GM12878 (cell line): Measurements from ENCODE around the gene ANKRD55. TPM values are rescaled to one million over a fixed set of nuclear protein-coding genes. Genes with fewer than 3 reads are reported as not detected.
A peak's percentile ranks its signal among the peaks of the same experiment; 100 is the strongest.

ENCODE experiments used
- ATAC-seq: fragments of 200-7000 bp; cut with Tn5 transposase; 3 replicates; pipeline ENCODE4 v1.9.1; 2020; ENCODE audit warnings: mild to moderate bottlenecking, moderate library complexity
- BruUV-seq: library from RNA; stranded (reverse); fragments of 400-500 nt; replicated peaks from 2 replicates; lab custom pipeline; 2021; lab: Mats Ljungman, UMichigan
- CTCF ChIA-PET: fragments of 300-600 bp; sonication (Branson Sonifier 250); formaldehyde crosslinking; extraction: SDS; loops from one replicate; lab custom pipeline; 2021; ENCODE audit warnings: inconsistent platforms; lab: Yijun Ruan, JAX
- POLR2A ChIA-PET: fragments of 350-600 bp; formaldehyde crosslinking; extraction: SDS; loops from one replicate; lab custom pipeline; 2021; ENCODE audit warnings: inconsistent platforms; lab: Charles Lee
- RAD21 ChIA-PET: fragments of 300-600 bp; sonication (Branson Sonifier 250); formaldehyde crosslinking; loops from one replicate; lab custom pipeline; 2023; ENCODE audit warnings: antibody characterized with exemption; ENCODE audit not compliant: unreplicated experiment; lab: Charles Lee
- SMC1A ChIA-PET: fragments of 300-600 bp; sonication (Branson Sonifier 250); formaldehyde crosslinking; loops from one replicate; lab custom pipeline; 2023; ENCODE audit not compliant: unreplicated experiment, uncharacterized antibody; lab: Charles Lee
- DNase-seq: peaks from one replicate; pipeline ENCODE4 v3.0.0-alpha.2; 2011; ENCODE audit warnings: low read depth, low spot score
- FAIRE-seq: peaks from 3 replicates; lab custom pipeline; 2011; peaks lifted over from hg19 to GRCh38; lab: Jason Lieb, UNC
- H2AFZ ChIP-seq: 2 replicates; pipeline ENCODE4 v1.6.0; 2011; ENCODE audit warnings: low read depth, low read length, control low read depth; ENCODE audit not compliant: control insufficient read depth
- H3K27ac ChIP-seq: 2 replicates; pipeline ENCODE4 v1.5.1; 2011; ENCODE audit warnings: control low read depth; ENCODE audit not compliant: control insufficient read depth, insufficient read depth
- H3K27me3 ChIP-seq, 2 experiments: replicated peaks in 1 of 2; 2 replicates each; pipeline versions ENCODE4 v1.6.0 to v1.6.1; 2011; ENCODE audit warnings: low read length in 1 of 2; ENCODE audit not compliant: control insufficient read depth in 2 of 2, insufficient read depth in 2 of 2
- H3K36me3 ChIP-seq, 2 experiments: 2 replicates each; pipeline ENCODE4 v1.5.1; 2011; ENCODE audit warnings: low read length in 1 of 2; ENCODE audit not compliant: control insufficient read depth in 2 of 2, insufficient read depth in 2 of 2
- H3K4me1 ChIP-seq: 2 replicates; pipeline ENCODE4 v1.6.1; 2011; ENCODE audit warnings: mild to moderate bottlenecking, low read length, moderate library complexity, mixed read lengths; ENCODE audit not compliant: control insufficient read depth, insufficient read depth
- H3K4me2 ChIP-seq: 2 replicates; pipeline ENCODE4 v1.6.0; 2011; ENCODE audit warnings: control low read depth; ENCODE audit not compliant: control insufficient read depth, insufficient read depth
- H3K4me3 ChIP-seq: fragments of 200-600 bp; sonication (generic); 2 replicates; pipeline ENCODE4 v1.5.1; 2016
- H3K79me2 ChIP-seq: 2 replicates; pipeline ENCODE4 v1.6.0; 2011; ENCODE audit warnings: low read length; ENCODE audit not compliant: control insufficient read depth, insufficient read depth
- H3K9ac ChIP-seq: 2 replicates; pipeline ENCODE4 v1.8.0; 2011; ENCODE audit warnings: low read length, control low read depth, mixed read lengths; ENCODE audit not compliant: control insufficient read depth, insufficient read depth
- H3K9me3 ChIP-seq: replicated peaks from 3 replicates; pipeline ENCODE4 v1.5.1; 2011; ENCODE audit warnings: mild to moderate bottlenecking, low read length; ENCODE audit not compliant: control insufficient read depth, insufficient read depth
- H4K20me1 ChIP-seq: 2 replicates; pipeline ENCODE4 v1.6.0; 2011; ENCODE audit not compliant: control insufficient read depth, insufficient read depth
- ATF7 ChIP-seq: fragments of 450-650 bp; IDR thresholded peaks from 2 replicates; pipeline ENCODE4 v1.6.1; 2016; ENCODE audit warnings: low read depth, mild to moderate bottlenecking
- BMI1 ChIP-seq: fragments of 450-650 bp; IDR thresholded peaks from 2 replicates; pipeline ENCODE4 v1.6.1; 2016; ENCODE audit warnings: mild to moderate bottlenecking, moderate library complexity, borderline replicate concordance
- EP300 ChIP-seq, 2 experiments: fragments of 150-350 bp in 1 of 2; IDR thresholded peaks; 2 replicates each; pipeline ENCODE4 v1.6.1; 2011 to 2012; ENCODE audit warnings: low read depth in 2 of 2, low read length in 2 of 2, borderline replicate concordance in 1 of 2, improper control_type of control experiment in 1 of 2, inconsistent platforms in 1 of 2; ENCODE audit not compliant: control insufficient read depth in 1 of 2
- FOXM1 ChIP-seq: IDR thresholded peaks from 2 replicates; pipeline ENCODE4 v1.6.1; 2012; ENCODE audit warnings: low read depth, mild to moderate bottlenecking, inconsistent platforms, low read length, moderate library complexity
- GATAD2B ChIP-seq: fragments of 450-650 bp; conservative IDR thresholded peaks from 2 replicates; pipeline ENCODE4 v1.6.1; 2017; ENCODE audit warnings: low read depth, mild to moderate bottlenecking, moderate library complexity
- HCFC1 ChIP-seq: fragments of 150-350 bp; IDR thresholded peaks from 2 replicates; pipeline ENCODE4 v1.6.1; 2014; ENCODE audit warnings: low read length
- JUND ChIP-seq: IDR thresholded peaks from 2 replicates; pipeline ENCODE4 v1.6.1; 2012; ENCODE audit warnings: low read depth, mild to moderate bottlenecking, low read length, improper control_type of control experiment, moderate library complexity
- KAT2A ChIP-seq: conservative IDR thresholded peaks from 2 replicates; pipeline ENCODE4 v1.6.1; 2011; ENCODE audit warnings: low read depth, low read length; ENCODE audit not compliant: control insufficient read depth
- KLF5 ChIP-seq: fragments of 450-650 bp; IDR thresholded peaks from 2 replicates; pipeline ENCODE4 v1.6.1; 2014; ENCODE audit warnings: mild to moderate bottlenecking; ENCODE audit not compliant: partially characterized antibody
- MTA3 ChIP-seq: IDR thresholded peaks from 2 replicates; pipeline ENCODE4 v1.6.1; 2012; ENCODE audit warnings: low read length, inconsistent platforms, borderline replicate concordance
- NR2C2 ChIP-seq: IDR thresholded peaks from 2 replicates; pipeline ENCODE4 v1.6.1; 2011; ENCODE audit warnings: borderline replicate concordance, low read depth; ENCODE audit not compliant: control insufficient read depth, insufficient read length
- POLR2AphosphoS5 ChIP-seq: IDR thresholded peaks from 2 replicates; pipeline ENCODE4 v1.6.1; 2011; ENCODE audit warnings: mild to moderate bottlenecking, low read length, inconsistent platforms
- SMAD5 ChIP-seq: IDR thresholded peaks from 2 replicates; pipeline ENCODE4 v1.6.1; 2016; ENCODE audit warnings: antibody characterized with exemption, low read depth
- SPI1 ChIP-seq: IDR thresholded peaks from 2 replicates; pipeline ENCODE4 v1.6.1; 2011; ENCODE audit warnings: low read depth, mild to moderate bottlenecking, low read length, moderate library complexity, borderline replicate concordance; ENCODE audit not compliant: insufficient read depth
- ZNF24 ChIP-seq: fragments of 450-650 bp; IDR thresholded peaks from 2 replicates; pipeline ENCODE4 v1.6.1; 2017; ENCODE audit warnings: antibody characterized with exemption, mild to moderate bottlenecking
- WGBS: methylation state at CpG from one replicate; pipeline ENCODE4 v1.1.6; 2016; ENCODE audit warnings: low lambda C conversion rate; ENCODE audit not compliant: insufficient replicate concordance, insufficient coverage; ENCODE audit errors: missing lambda C conversion rate; 5-methylcytosine and 5-hydroxymethylcytosine counted together
- in situ Hi-C: fragments of 300-500 bp; cut with MboI; formaldehyde crosslinking; loops from 9 replicates; pipeline ENCODE4 v1.14.3; 2018; ENCODE audit warnings: mixed read lengths
- intact Hi-C: fragments of 100-400 bp; cut with micrococcal nuclease; formaldehyde crosslinking; loops from one replicate; pipeline ENCODE4 v1.14.2; 2022; ENCODE audit not compliant: unreplicated experiment
- polyA plus RNA-seq, 11 experiments: library from polyadenylated mRNA; depleted of rRNA in 4 of 11; unstranded in 6 of 11; stranded (reverse) in 5 of 11; fragments of >200 nt; fragmentation: Nextera tagmentation in 4 of 11; fragmentation: Illumina TruSeq in 1 of 11; extraction: Ambion mirVana in 4 of 11; extraction: Trizol in 1 of 11; gene quantifications; 1 replicate in 1 of 11; 2 replicates in 10 of 11; pipeline versions ENCODE4 v1.2.1 to v1.2.3, GENCODE V29; 2011 to 2016; ENCODE audit warnings: inconsistent platforms in 2 of 11, missing spikeins in 2 of 11, low read depth in 1 of 11
- total RNA-seq, 4 experiments: library from RNA; depleted of rRNA in 3 of 4; stranded (reverse); fragments of >200 nt in 3 of 4; fragmentation: Illumina TruSeq in 1 of 4; extraction: Trizol in 1 of 4; gene quantifications; 2 replicates each; pipeline versions ENCODE4 v1.2.1 to v1.2.3, GENCODE V29; 2013 to 2021
- TF ChIP-seq, protein P1 (sequence below): IDR thresholded peaks from 2 replicates; pipeline ENCODE4 v1.6.1; 2012; ENCODE audit warnings: low read depth, low read length, improper control_type of control experiment
- TF ChIP-seq, protein P2 (sequence below): fragments of 450-650 bp; formaldehyde crosslinking; IDR thresholded peaks from 2 replicates; pipeline ENCODE4 v1.4.0; 2022; ENCODE audit warnings: mild to moderate bottlenecking, moderate library complexity

The ANKRD55 gene
- total and polyA plus RNA-seq, 10 of the 15 experiments (the other 5 are each of a cell fraction or from before 2014, with no cell fraction given): 0.04 TPM; not detected in 9

DNA sequence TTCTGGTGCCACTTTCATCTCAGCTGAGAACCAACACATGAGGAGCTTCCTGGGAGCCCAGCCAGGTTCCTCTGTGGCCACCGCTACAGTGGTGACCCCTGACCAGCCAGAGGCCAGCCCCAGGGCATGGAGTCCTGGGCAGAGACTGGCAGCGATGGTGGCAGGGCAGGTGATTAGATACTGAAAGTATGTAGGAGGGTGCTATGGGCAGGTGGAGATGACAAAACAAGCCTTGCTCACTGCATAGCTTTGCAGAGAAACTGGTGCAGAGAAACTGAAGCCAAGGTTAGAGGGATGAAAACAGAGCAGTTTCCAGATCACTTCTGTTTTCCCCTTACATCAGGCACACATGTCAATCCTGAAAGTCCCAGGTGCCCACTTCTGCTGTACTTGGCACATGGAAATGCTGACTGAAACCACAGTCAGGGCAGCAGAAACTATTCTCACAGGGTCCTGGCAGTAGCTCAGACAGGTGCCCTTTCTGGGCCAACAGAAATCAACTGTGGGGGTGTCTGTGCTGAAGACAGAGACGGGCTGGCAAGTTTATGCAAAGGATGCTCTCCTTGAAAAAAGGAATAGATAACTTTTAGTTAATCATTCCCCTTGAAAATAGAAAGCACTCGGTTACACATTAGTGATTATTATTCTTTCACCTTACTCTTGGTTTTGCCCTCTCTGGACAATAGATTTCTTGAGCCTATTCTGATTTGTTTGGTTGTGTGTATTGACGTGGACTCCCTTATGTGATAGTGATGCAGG lies 90.3 kb downstream of the ANKRD55 start (continued):
- TF ChIP-seq, protein P1, sequence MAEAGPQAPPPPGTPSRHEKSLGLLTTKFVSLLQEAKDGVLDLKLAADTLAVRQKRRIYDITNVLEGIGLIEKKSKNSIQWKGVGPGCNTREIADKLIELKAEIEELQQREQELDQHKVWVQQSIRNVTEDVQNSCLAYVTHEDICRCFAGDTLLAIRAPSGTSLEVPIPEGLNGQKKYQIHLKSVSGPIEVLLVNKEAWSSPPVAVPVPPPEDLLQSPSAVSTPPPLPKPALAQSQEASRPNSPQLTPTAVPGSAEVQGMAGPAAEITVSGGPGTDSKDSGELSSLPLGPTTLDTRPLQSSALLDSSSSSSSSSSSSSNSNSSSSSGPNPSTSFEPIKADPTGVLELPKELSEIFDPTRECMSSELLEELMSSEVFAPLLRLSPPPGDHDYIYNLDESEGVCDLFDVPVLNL: no peak
- TF ChIP-seq ATF7: peak; percentile 73
- TF ChIP-seq KAT2A: no peak
- TF ChIP-seq EP300 (IDR thresholded peaks at IDR 0.05; ENCODE audit: borderline replicate concordance in 1 of 2, control insufficient read depth in 1 of 2, low read depth in 2 of 2, low read length in 2 of 2): peak; percentile 60 to 80; a peak in 3 of 4 replicates

- H3K4me3 ChIP-seq: no peak overlapping the region
- no peaks in the 10 kb centered on the region; a peak in 1 of 4 replicates for H3K27me3 ChIP-seq
- in situ Hi-C loops: no loop called here
- 94% methylated on average over 6 of the region's 6 CpGs for WGBS
- POLR2A ChIA-PET: interaction anchor here (0.6 to 1.7 kb wide), 3 partner anchors 15 to 62 kb away, joined by 3 to 4 read pairs (median 3); no protein-coding TSS in a partner anchor
- no peak for DNase-seq
- no peak for FAIRE-seq
- H4K20me1 ChIP-seq: no peaks in the 10 kb centered on the region
- RAD21 ChIA-PET: interaction anchor here (0.8 to 2.2 kb wide), 12 partner anchors 10 to 159 kb away, joined by 3 to 8 read pairs (median 4); partner anchors contain the start of gene IL6ST
- SMC1A ChIA-PET: interaction anchor here (0.8 to 16.8 kb wide), 12 partner anchors 12 to 206 kb away, joined by 3 to 206 read pairs (median 5); no protein-coding TSS in a partner anchor
- H3K27ac ChIP-seq: no peak overlapping the region
- H3K36me3 ChIP-seq: no peaks in the 10 kb centered on the region
- H3K9ac ChIP-seq: no peak overlapping the region
- intact Hi-C loops: no loop called here
- H3K4me1 ChIP-seq: peaks cover 22% of the 10 kb centered on the region
- no peak for ATAC-seq
- no peaks in the 10 kb centered on the region for H3K79me2 ChIP-seq
- CTCF ChIA-PET: interaction anchor here (1.0 to 2.4 kb wide), 3 partner anchors 37 to 59 kb away, joined by 3 to 7 read pairs (median 3); no protein-coding TSS in a partner anchor
- H3K9me3 ChIP-seq: no peaks in the 10 kb centered on the region
- H2AFZ ChIP-seq: no peak overlapping the region
- H3K4me2 ChIP-seq: peak overlapping the region; percentile 67
- BruUV-seq: no TSS peak
- TF ChIP-seq SMAD5 (no peak), BMI1 (no peak), POLR2AphosphoS5 (no peak), JUND (no peak), KLF5 (no peak), HCFC1 (no peak), ZNF24 (no peak), NR2C2 (no peak), MTA3 (no peak), SPI1 (no peak), FOXM1 (no peak), GATAD2B (no peak)
- TF ChIP-seq, protein P2, sequence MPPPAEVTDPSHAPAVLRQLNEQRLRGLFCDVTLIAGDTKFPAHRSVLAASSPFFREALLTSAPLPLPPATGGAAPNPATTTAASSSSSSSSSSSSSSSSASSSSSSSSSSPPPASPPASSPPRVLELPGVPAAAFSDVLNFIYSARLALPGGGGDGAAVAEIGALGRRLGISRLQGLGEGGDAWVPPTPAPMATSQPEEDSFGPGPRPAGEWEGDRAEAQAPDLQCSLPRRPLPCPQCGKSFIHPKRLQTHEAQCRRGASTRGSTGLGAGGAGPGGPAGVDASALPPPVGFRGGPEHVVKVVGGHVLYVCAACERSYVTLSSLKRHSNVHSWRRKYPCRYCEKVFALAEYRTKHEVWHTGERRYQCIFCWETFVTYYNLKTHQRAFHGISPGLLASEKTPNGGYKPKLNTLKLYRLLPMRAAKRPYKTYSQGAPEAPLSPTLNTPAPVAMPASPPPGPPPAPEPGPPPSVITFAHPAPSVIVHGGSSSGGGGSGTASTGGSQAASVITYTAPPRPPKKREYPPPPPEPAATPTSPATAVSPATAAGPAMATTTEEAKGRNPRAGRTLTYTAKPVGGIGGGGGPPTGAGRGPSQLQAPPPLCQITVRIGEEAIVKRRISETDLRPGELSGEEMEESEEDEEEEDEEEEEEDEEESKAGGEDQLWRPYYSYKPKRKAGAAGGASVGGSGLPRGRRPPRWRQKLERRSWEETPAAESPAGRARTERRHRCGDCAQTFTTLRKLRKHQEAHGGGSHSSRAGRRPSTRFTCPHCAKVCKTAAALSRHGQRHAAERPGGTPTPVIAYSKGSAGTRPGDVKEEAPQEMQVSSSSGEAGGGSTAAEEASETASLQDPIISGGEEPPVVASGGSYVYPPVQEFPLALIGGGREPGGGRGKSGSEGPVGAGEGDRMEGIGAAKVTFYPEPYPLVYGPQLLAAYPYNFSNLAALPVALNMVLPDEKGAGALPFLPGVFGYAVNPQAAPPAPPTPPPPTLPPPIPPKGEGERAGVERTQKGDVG (CRISPR knock-in tag): no peak
Observed at GRCh38 chr5:56142233-56142613, 90.9 kb downstream of the ANKRD55 start.
